CD8-positive, alpha-beta memory T cell (primary cell): ENCODE measurements around the gene RIN3. TPM values are rescaled to one million over a fixed set of nuclear protein-coding genes. Genes with fewer than 3 reads are reported as not detected.
A peak's percentile ranks its signal among the peaks of the same experiment; 100 is the strongest.
"Not testable (repeated sequence)": the region's sequence is repeated elsewhere in the genome, so short reads cannot be mapped to it uniquely, and the experiment has no call there.

ENCODE experiments used
- CTCF ChIA-PET: fragments of 350-600 bp; sonication (Branson Sonifier 250); formaldehyde crosslinking; loops from one replicate; lab custom pipeline; 2021; ENCODE audit warnings: antibody characterized with exemption; lab: Charles Lee
- POLR2A ChIA-PET: fragments of 350-600 bp; sonication (Branson Sonifier 250); formaldehyde crosslinking; loops from one replicate; lab custom pipeline; 2021; ENCODE audit warnings: antibody characterized with exemption; lab: Charles Lee
- DNase-seq, 5 donors: peaks; one replicate each; pipeline versions ENCODE4 v3.0.0 to v3.0.0-alpha.2; 2020 to 2022; ENCODE audit warnings: mixed read lengths in 1 of 5
- H3K27ac ChIP-seq: one replicate; pipeline ENCODE4 v1.7.0; 2013; ENCODE audit warnings: low read depth, mild to moderate bottlenecking, low read length, moderate library complexity
- H3K27me3 ChIP-seq: 2 replicates; pipeline ENCODE4 v1.7.0; 2013; ENCODE audit warnings: low read length, mild to moderate bottlenecking; ENCODE audit not compliant: insufficient read depth, poor library complexity, severe bottlenecking
- H3K36me3 ChIP-seq: 2 replicates; pipeline ENCODE4 v1.7.0; 2013; ENCODE audit warnings: mild to moderate bottlenecking, low read length, moderate library complexity; ENCODE audit not compliant: insufficient read depth
- H3K4me1 ChIP-seq: 2 replicates; pipeline ENCODE4 v1.7.0; 2013; ENCODE audit warnings: mild to moderate bottlenecking, low read length, moderate library complexity; ENCODE audit not compliant: insufficient read depth
- H3K4me3 ChIP-seq: 2 replicates; pipeline ENCODE4 v1.7.0; 2013; ENCODE audit warnings: mild to moderate bottlenecking, low read length
- H3K9me3 ChIP-seq: 2 replicates; pipeline ENCODE4 v1.7.0; 2013; ENCODE audit warnings: mild to moderate bottlenecking, low read length
- H3K27ac Mint-ChIP-seq, 8 donors: one replicate each; pipeline ENCODE4 v1.8.0; 2020 to 2021; ENCODE audit warnings: mixed read lengths in 8 of 8, mild to moderate bottlenecking in 6 of 8, inconsistent platforms in 3 of 8, moderate library complexity in 3 of 8
- H3K27me3 Mint-ChIP-seq, 2 donors: one replicate each; pipeline ENCODE4 v1.8.0; 2020 to 2021; ENCODE audit warnings: mixed read lengths in 2 of 2, mild to moderate bottlenecking in 1 of 2, moderate library complexity in 1 of 2
- H3K36me3 Mint-ChIP-seq, 3 donors: one replicate each; pipeline ENCODE4 v1.8.0; 2020 to 2021; ENCODE audit warnings: mixed read lengths in 3 of 3, inconsistent platforms in 1 of 3, mild to moderate bottlenecking in 1 of 3
- H3K4me1 Mint-ChIP-seq, 3 donors: one replicate each; pipeline ENCODE4 v1.8.0; 2020 to 2021; ENCODE audit warnings: mixed read lengths in 3 of 3, inconsistent platforms in 1 of 3, mild to moderate bottlenecking in 1 of 3
- H3K4me3 Mint-ChIP-seq, 7 donors: one replicate each; pipeline ENCODE4 v1.8.0; 2020 to 2021; ENCODE audit warnings: mixed read lengths in 7 of 7, mild to moderate bottlenecking in 6 of 7, moderate library complexity in 4 of 7, inconsistent platforms in 2 of 7
- H3K9me3 Mint-ChIP-seq, 5 donors: one replicate each; pipeline ENCODE4 v1.8.0; 2020 to 2022; ENCODE audit warnings: mixed read lengths in 5 of 5, mild to moderate bottlenecking in 3 of 5, moderate library complexity in 2 of 5, inconsistent platforms in 1 of 5
- polyA plus RNA-seq: library from polyadenylated mRNA; unstranded; fragments of 300-500 nt; fragmentation: Illumina TruSeq; gene quantifications from one replicate; pipeline ENCODE4 v1.2.3, GENCODE V29; 2021
- total RNA-seq, 2 experiments: library from RNA; stranded (reverse); gene quantifications; one replicate each; pipeline ENCODE4 v1.2.3, GENCODE V29; 2021

RIN3 gene
- total and polyA plus RNA-seq, 3 experiments from 2014 or later = 31.9 to 47.4 (median 46.0) TPM

GRCh38 chr14:92527721-92528120, 14.1 kb downstream of the RIN3 start:
- peak overlapping the region in 1 of 7 donors; percentile 58 for H3K4me3 Mint-ChIP-seq
- Histone ChIP-seq H3K4me1 (peaks cover 47% of the 10 kb centered on the region), H3K36me3 (no peaks in the 10 kb centered on the region), H3K4me3 (no peak overlapping the region), H3K27me3 (no peaks in the 10 kb centered on the region), H3K9me3 (no peaks in the 10 kb centered on the region), H3K27ac (no peak overlapping the region)
- H3K36me3 Mint-ChIP-seq = peaks cover 0 to 3% (median 3%) of the 10 kb centered on the region in 3 donors
- no peak for DNase-seq
- no peaks in the 10 kb centered on the region for H3K27me3 Mint-ChIP-seq
- no peaks in the 10 kb centered on the region for H3K9me3 Mint-ChIP-seq
- H3K4me1 Mint-ChIP-seq = peaks cover 58 to 83% (median 62%) of the 10 kb centered on the region in 3 donors
- ChIA-PET POLR2A (no interaction called here), CTCF (no interaction called here)
- H3K27ac Mint-ChIP-seq = peak overlapping the region; percentile 19 to 98 (median 90)

GRCh38 chr14:92528486-92529100, 15.0 kb downstream of the RIN3 start:
- H3K4me1 Mint-ChIP-seq = peaks cover 63 to 83% (median 64%) of the 10 kb centered on the region in 3 donors
- no peaks in the 10 kb centered on the region for H3K27me3 ChIP-seq
- ChIA-PET POLR2A (interaction anchor here (1.2 kb wide), 1 partner anchor 58 kb away, joined by 4 read pairs; no protein-coding TSS in a partner anchor), CTCF (no interaction called here)
- H3K4me1 ChIP-seq = peaks cover 49% of the 10 kb centered on the region
- DNase-seq = no peak
- H3K36me3 Mint-ChIP-seq = peaks cover 0 to 3% (median 3%) of the 10 kb centered on the region in 3 donors
- H3K4me3 ChIP-seq = no peak overlapping the region
- no peaks in the 10 kb centered on the region for H3K9me3 Mint-ChIP-seq
- H3K27ac ChIP-seq = no peak overlapping the region
- peak overlapping the region in 7 of 8 donors; percentile 26 to 100 (median 91) for H3K27ac Mint-ChIP-seq
- no peaks in the 10 kb centered on the region for H3K9me3 ChIP-seq
- no peak overlapping the region for H3K4me3 Mint-ChIP-seq
- H3K36me3 ChIP-seq = no peaks in the 10 kb centered on the region
- no peaks in the 10 kb centered on the region for H3K27me3 Mint-ChIP-seq

- Mint-ChIP-seq H3K4me3 (peak overlapping the region in 6 of 7 donors; percentile 32 to 67 (median 47)), H3K36me3 (peaks cover 0 to 3% (median 3%) of the 10 kb centered on the region in 3 donors), H3K9me3 (no peaks in the 10 kb centered on the region), H3K27me3 (no peaks in the 10 kb centered on the region), H3K4me1 (peaks cover 59 to 83% (median 64%) of the 10 kb centered on the region in 3 donors), H3K27ac (peak overlapping the region; percentile 98 to 100 (median 100))
- no peak overlapping the region for H3K4me3 ChIP-seq
- peaks cover 46% of the 10 kb centered on the region for H3K4me1 ChIP-seq
- peak overlapping the region; percentile 66 for H3K27ac ChIP-seq
- DNase-seq = no peak
- no peaks in the 10 kb centered on the region for H3K27me3 ChIP-seq
- H3K36me3 ChIP-seq = no peaks in the 10 kb centered on the region
- ChIA-PET POLR2A (no interaction called here), CTCF (no interaction called here)
- no peaks in the 10 kb centered on the region for H3K9me3 ChIP-seq
Measured at GRCh38 chr14:92529903-92530302, 16.3 kb downstream of the RIN3 start.

GRCh38 chr14:92531106-92531873, 17.7 kb downstream of the RIN3 start:
- Mint-ChIP-seq H3K36me3 (peaks cover 0 to 3% (median 3%) of the 10 kb centered on the region in 3 donors), H3K4me1 (peaks cover 66 to 89% (median 71%) of the 10 kb centered on the region in 3 donors), H3K27me3 (no peaks in the 10 kb centered on the region), H3K9me3 (no peaks in the 10 kb centered on the region), H3K4me3 (peak overlapping the region; percentile 44 to 90 (median 83)), H3K27ac (peak overlapping the region; percentile 98 to 100 (median 100))
- Histone ChIP-seq H3K36me3 (no peaks in the 10 kb centered on the region), H3K4me1 (peaks cover 54% of the 10 kb centered on the region), H3K27me3 (no peaks in the 10 kb centered on the region), H3K9me3 (no peaks in the 10 kb centered on the region), H3K27ac (peak overlapping the region; percentile 66), H3K4me3 (no peak overlapping the region)
- peak; percentile 73 to 93 (median 88) for DNase-seq
- CTCF ChIA-PET = interaction anchor here (1.1 to 1.3 kb wide), 3 partner anchors 8 to 56 kb away, joined by 4 to 7 read pairs (median 4); no protein-coding TSS in a partner anchor
- POLR2A ChIA-PET = interaction anchor here (1.3 to 1.9 kb wide), 2 partner anchors 14 to 52 kb away, joined by 3 to 5 read pairs; no protein-coding TSS in a partner anchor

GRCh38 chr14:92532490-92533163, 19.0 kb downstream of the RIN3 start:
- H3K9me3 Mint-ChIP-seq = no peaks in the 10 kb centered on the region
- H3K4me1 ChIP-seq = peaks cover 56% of the 10 kb centered on the region
- H3K27ac Mint-ChIP-seq = peak overlapping the region; percentile 98 to 100 (median 100)
- H3K36me3 ChIP-seq = no peaks in the 10 kb centered on the region
- H3K4me3 ChIP-seq = no peak overlapping the region
- H3K27me3 Mint-ChIP-seq = no peaks in the 10 kb centered on the region
- peaks cover 0 to 3% (median 3%) of the 10 kb centered on the region in 3 donors for H3K36me3 Mint-ChIP-seq
- peak overlapping the region; percentile 66 for H3K27ac ChIP-seq
- DNase-seq = no peak
- H3K4me1 Mint-ChIP-seq = peaks cover 69 to 94% (median 69%) of the 10 kb centered on the region in 3 donors
- no peaks in the 10 kb centered on the region for H3K27me3 ChIP-seq
- CTCF ChIA-PET = interaction anchor here (1.2 to 1.3 kb wide), 2 partner anchors 10 to 11 kb away, joined by 4 to 7 read pairs; no protein-coding TSS in a partner anchor
- peak overlapping the region in 4 of 7 donors; percentile 19 to 87 (median 49) for H3K4me3 Mint-ChIP-seq
- H3K9me3 ChIP-seq = no peaks in the 10 kb centered on the region
- POLR2A ChIA-PET = interaction anchor here (0.6 to 1.9 kb wide), 3 partner anchors 15 to 1390 kb away, joined by 3 to 5 read pairs (median 5); no protein-coding TSS in a partner anchor

- CTCF ChIA-PET = interaction anchor here (1.4 kb wide), 1 partner anchor 11 kb away, joined by 6 read pairs; no protein-coding TSS in a partner anchor
Measured at GRCh38 chr14:92534932-92535643, 21.5 kb downstream of the RIN3 start.

GRCh38 chr14:92536231-92536630, 22.6 kb downstream of the RIN3 start:
- Mint-ChIP-seq H3K4me3 (peak overlapping the region in 6 of 7 donors; percentile 16 to 74 (median 51)), H3K27ac (peak overlapping the region; percentile 86 to 100 (median 93))
- CTCF ChIA-PET = not testable (repeated sequence)

More at GRCh38 chr14:92534932-92535643, 21.5 kb downstream of the RIN3 start:
- DNase-seq = peak in 3 of 5 donors; percentile 54 to 80 (median 62)
- no peaks in the 10 kb centered on the region for H3K9me3 ChIP-seq
- Mint-ChIP-seq H3K27me3 (no peaks in the 10 kb centered on the region), H3K36me3 (peaks cover 0 to under 1% (median 0%) of the 10 kb centered on the region in 3 donors), H3K4me3 (peak overlapping the region; percentile 29 to 91 (median 77)), H3K9me3 (no peaks in the 10 kb centered on the region), H3K4me1 (peaks cover 59 to 92% (median 72%) of the 10 kb centered on the region in 3 donors), H3K27ac (peak overlapping the region; percentile 86 to 100 (median 94))
- H3K4me3 ChIP-seq = peak overlapping the region; percentile 32
- POLR2A ChIA-PET = interaction anchor here (0.6 to 0.9 kb wide), 7 partner anchors 11 to 276 kb away, joined by 3 to 9 read pairs (median 3); partner anchors contain the start of gene RIN3
- H3K27me3 ChIP-seq = no peaks in the 10 kb centered on the region
- H3K4me1 ChIP-seq = peaks cover 63% of the 10 kb centered on the region
- no peaks in the 10 kb centered on the region for H3K36me3 ChIP-seq
- H3K27ac ChIP-seq = peak overlapping the region; percentile 25

More at GRCh38 chr14:92536231-92536630, 22.6 kb downstream of the RIN3 start:
- H3K9me3 Mint-ChIP-seq, H3K27ac ChIP-seq, H3K36me3 ChIP-seq, H3K27me3 Mint-ChIP-seq, DNase-seq, H3K9me3 ChIP-seq, H3K36me3 Mint-ChIP-seq, H3K4me3 ChIP-seq, H3K27me3 ChIP-seq, POLR2A ChIA-PET: not testable (repeated sequence)
- peaks cover 63% of the 10 kb centered on the region for H3K4me1 ChIP-seq
- H3K4me1 Mint-ChIP-seq = peaks cover 59 to 92% (median 74%) of the 10 kb centered on the region in 3 donors
